ENCODE measurements around the gene ALX4.

ALX4 gene

DNA sequence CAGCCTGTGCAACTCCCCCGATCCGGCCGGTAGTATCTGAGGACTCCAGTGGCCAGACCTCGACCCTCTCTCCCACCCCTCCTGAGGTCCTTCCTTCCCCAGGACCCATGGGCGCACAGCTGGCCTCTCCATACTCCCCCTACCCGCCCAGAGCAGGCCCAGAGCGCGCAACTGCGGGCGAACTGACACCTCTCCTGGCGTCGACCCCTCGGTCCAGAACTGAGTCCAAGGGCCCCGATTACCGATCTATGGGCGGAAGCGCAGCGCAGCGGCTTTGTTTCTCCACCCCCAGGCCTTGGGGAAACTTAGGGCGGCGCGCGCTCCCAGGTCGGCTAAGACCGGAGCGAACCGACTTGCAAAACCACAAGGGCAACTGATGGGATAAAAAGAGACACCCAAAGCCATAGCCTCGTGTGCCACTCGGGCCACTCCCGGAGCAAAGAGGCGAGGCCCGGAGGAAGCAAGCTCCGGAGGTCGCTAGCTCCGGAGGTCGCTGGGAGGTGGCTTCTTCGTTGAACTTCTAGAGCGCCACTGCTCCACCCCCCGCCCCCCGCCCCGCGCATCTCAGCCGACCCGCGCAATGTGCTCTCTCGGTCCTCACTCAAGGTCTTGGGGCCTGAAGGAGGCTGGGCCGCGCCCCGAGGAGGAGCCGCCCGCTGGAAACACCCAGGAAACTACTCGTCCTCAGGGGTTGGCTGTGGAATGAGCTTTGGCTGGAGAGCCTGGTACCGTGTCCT lies 9.8 kb upstream of the ALX4 start:
- in situ Hi-C loops (cut with HindIII; ENCODE audit: low sequenced_read_pairs), result no loop called here

DNA sequence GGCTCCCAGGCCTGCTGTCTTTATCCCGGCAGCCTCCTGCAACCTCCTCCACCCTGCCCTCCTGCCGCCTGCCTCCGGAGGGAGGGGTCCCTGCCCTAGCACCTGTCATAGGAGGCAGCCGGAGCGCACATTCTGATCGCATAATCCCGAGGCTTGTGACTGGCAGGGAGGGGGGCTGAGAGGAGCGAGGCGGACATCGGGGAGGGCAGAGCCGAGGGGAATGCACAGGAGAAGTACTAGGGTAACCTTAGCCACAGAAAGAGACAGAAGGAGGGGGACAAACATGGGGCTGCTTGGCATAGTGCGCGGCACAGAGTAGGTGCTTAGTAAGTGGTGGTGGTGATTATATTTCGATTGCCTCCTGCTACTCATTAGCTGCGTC lies 9.2 kb upstream of the ALX4 start:
- H3K4me3 ChIP-seq (ENCODE audit: low read depth, low read length), result no peak overlapping the region
- DNase-seq (ENCODE audit: low read depth, low spot score), result no peak
- no peak for TF ChIP-seq CTCF (IDR thresholded peaks at IDR 0.05; ENCODE audit: low read depth, low read length)
- in situ Hi-C loops (cut with HindIII; ENCODE audit: low sequenced_read_pairs), result no loop called here

More for the DNA sequence above, 9.8 kb upstream of the ALX4 start:
- TF ChIP-seq CTCF (IDR thresholded peaks at IDR 0.05; ENCODE audit: low read depth, low read length), result no peak
- no peak overlapping the region for H3K4me3 ChIP-seq (ENCODE audit: low read depth, low read length)
- DNase-seq (ENCODE audit: low read depth, low spot score), result no peak

DNA sequence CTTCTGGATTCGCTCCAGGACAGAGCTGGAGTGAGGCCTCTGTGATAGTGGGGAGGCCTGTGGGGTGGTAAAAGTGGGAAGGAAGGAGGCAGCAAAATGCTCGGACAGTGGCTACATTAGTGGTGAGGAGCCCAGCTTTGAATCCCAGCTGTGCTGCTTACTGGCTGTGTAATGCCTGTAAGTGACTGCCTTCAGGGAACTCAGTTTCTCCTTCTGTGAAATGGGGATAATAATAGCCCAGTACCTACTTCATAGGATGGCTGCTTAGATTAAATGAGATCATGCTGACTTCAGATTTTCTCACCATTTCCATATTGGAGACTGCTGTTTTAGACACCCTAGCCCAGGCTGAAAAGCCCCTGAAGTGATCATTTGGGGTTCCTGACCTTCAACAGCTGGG lies 8.4 kb upstream of the ALX4 start:
- in situ Hi-C loops (cut with HindIII; ENCODE audit: low sequenced_read_pairs), result no loop called here
- TF ChIP-seq CTCF (IDR thresholded peaks at IDR 0.05; ENCODE audit: low read depth, low read length), result no peak
- no peak overlapping the region for H3K4me3 ChIP-seq (ENCODE audit: low read depth, low read length)
- DNase-seq (ENCODE audit: low read depth, low spot score), result no peak

- no peak for TF ChIP-seq CTCF (IDR thresholded peaks at IDR 0.05; ENCODE audit: low read depth, low read length)
- no peak for DNase-seq (ENCODE audit: low read depth, low spot score)
- in situ Hi-C loops (cut with HindIII; ENCODE audit: low sequenced_read_pairs), result no loop called here
- H3K4me3 ChIP-seq (ENCODE audit: low read depth, low read length), result peak overlapping the region; percentile 5
Observed at GRCh38 chr11:44316659-44317240, 6.8 kb upstream of the ALX4 start.

DNA sequence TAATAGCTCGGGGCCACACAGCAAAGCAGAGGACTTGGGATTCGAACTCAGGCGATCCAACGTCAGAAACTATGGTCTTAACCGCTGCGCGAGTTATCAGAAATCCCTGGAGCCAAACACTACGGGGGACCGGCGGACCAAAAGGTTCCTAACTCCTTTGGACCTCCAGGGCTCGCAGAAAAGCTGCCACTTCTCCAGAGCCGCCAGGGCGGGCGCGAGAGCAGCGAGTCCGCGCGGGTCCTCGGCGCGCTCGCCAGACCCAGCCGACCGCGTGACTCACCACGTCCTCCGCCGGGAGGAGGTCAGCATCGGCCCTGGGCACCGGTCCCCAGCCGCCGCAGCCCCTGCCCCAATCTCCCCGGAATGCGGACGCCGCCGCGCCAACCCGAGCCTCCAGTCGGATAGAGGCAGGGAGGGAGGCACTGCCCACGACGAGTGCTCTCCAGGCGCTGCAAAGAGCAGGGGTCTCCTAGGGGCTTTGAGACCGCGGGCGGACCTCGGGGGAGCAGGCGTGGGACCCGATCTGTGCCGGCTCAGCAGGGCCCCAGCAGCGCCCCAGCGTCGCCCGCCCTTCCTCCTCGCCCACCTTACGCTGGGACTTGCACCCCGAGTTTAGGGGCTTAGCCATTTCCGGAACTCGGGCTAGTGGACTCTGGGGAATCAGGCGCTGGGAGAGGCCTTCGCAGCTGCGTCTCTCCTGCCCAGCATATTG lies 6.2 kb upstream of the ALX4 start:
- DNase-seq (ENCODE audit: low read depth, low spot score), result no peak

DNA sequence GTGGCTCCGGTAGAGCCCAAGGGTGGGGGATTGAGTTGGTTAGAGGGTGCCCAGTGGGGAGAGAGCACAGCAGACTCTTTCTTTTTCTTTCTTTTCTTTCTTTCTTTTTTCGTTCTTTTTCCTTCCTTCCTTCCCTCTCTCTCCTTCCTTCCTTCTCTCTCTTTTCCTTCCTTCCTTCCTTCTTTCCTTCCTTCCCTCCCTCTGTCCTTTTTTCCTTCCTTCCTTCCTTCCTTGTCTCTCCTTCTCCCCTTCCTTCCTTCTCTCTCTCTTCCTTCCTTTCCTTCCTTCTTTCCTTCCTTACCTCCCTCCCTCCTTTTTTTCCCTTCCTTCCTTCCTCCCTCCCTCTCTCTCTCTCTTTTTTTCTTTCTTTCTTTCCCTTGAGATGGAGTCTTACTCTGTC lies 4.8 kb upstream of the ALX4 start:
- no peak overlapping the region for H3K4me3 ChIP-seq (ENCODE audit: low read depth, low read length)
- no peak for TF ChIP-seq CTCF (IDR thresholded peaks at IDR 0.05; ENCODE audit: low read depth, low read length)
- DNase-seq (ENCODE audit: low read depth, low spot score), result no peak
- in situ Hi-C loops (cut with HindIII; ENCODE audit: low sequenced_read_pairs), result no loop called here

More for the DNA sequence above, 6.2 kb upstream of the ALX4 start:
- in situ Hi-C loops (cut with HindIII; ENCODE audit: low sequenced_read_pairs), result no loop called here
- no peak for TF ChIP-seq CTCF (IDR thresholded peaks at IDR 0.05; ENCODE audit: low read depth, low read length)
- H3K4me3 ChIP-seq (ENCODE audit: low read depth, low read length), result peak overlapping the region; percentile 5
